ENCODE measurements around the gene WDR76. TPM values are rescaled to one million over a fixed set of nuclear protein-coding genes. Genes with fewer than 3 reads are reported as not detected.
"Not testable (repeated sequence)": the region's sequence is repeated elsewhere in the genome, so short reads cannot be mapped to it uniquely, and the experiment has no call there.

WDR76 gene
- total RNA-seq, 1 donor from 2014 or later: 6.2 TPM

- H3K4me3 ChIP-seq: no peak overlapping the region
- no peak for ATAC-seq
- intact Hi-C loops (cut with DNase I): no loop called here
- no peaks in the 10 kb centered on the region for H3K9me3 ChIP-seq
- no peaks in the 10 kb centered on the region for H3K27me3 ChIP-seq
- no peak for TF ChIP-seq CTCF (IDR thresholded peaks at IDR 0.05)
- no peak for DNase-seq
- no peak overlapping the region for H3K27ac ChIP-seq
- H3K4me1 ChIP-seq: peaks cover 51% of the 10 kb centered on the region
- peaks cover 55% of the 10 kb centered on the region for H3K36me3 ChIP-seq
Measured at GRCh38 chr15:43796566-43796965, 30.2 kb upstream of the WDR76 start.

GRCh38 chr15:43799209-43799944 is 27.4 kb upstream of the WDR76 start:
- H3K4me1 ChIP-seq: peaks cover 39% of the 10 kb centered on the region
- ATAC-seq (no peak), DNase-seq (no peak)
- intact Hi-C loops (cut with DNase I): no loop called here
- no peak for TF ChIP-seq CTCF (IDR thresholded peaks at IDR 0.05)
- peak overlapping the region; percentile 87 for H3K27ac ChIP-seq
- no peaks in the 10 kb centered on the region for H3K27me3 ChIP-seq
- H3K4me3 ChIP-seq: no peak overlapping the region
- peaks cover 70% of the 10 kb centered on the region for H3K36me3 ChIP-seq
- H3K9me3 ChIP-seq: no peaks in the 10 kb centered on the region

- intact Hi-C loops (cut with DNase I): no loop called here
- ATAC-seq (peak; percentile 1), DNase-seq (peak; percentile 23)
- TF ChIP-seq CTCF (IDR thresholded peaks at IDR 0.05): no peak
- H3K27ac ChIP-seq: peak within 1 kb of the TSS; percentile 87
- H3K4me1 ChIP-seq: peaks cover 33% of the 10 kb centered on the region
- no peaks in the 10 kb centered on the region for H3K27me3 ChIP-seq
- peaks cover 70% of the 10 kb centered on the region for H3K36me3 ChIP-seq
- no peaks in the 10 kb centered on the region for H3K9me3 ChIP-seq
- peak within 1 kb of the TSS; percentile 96 for H3K4me3 ChIP-seq
Measured at GRCh38 chr15:43799945-43800285, 26.9 kb upstream of the WDR76 start, which contains the start of gene SERINC4. SERINC4 (minus strand) TSS chr15:43800220; CDS start chr15:43799986, 234 bp downstream.

GRCh38 chr15:43800286-43801141 is 26.3 kb upstream of the WDR76 start, which contains the start of gene HYPK:
HYPK (plus strand) TSS chr15:43800599; CDS start chr15:43800623, 24 bp downstream.
- Histone ChIP-seq H3K27me3 (no peaks in the 10 kb centered on the region), H3K9me3 (no peaks in the 10 kb centered on the region), H3K27ac (peak within 1 kb of the TSS; percentile 87), H3K36me3 (peaks cover 70% of the 10 kb centered on the region), H3K4me3 (peak within 1 kb of the TSS; percentile 96), H3K4me1 (peaks cover 27% of the 10 kb centered on the region)
- ATAC-seq (peak; percentile 97), DNase-seq (peak; percentile 96)
- no peak for TF ChIP-seq CTCF (IDR thresholded peaks at IDR 0.05)
- intact Hi-C loops (cut with DNase I): no loop called here

- H3K27me3 ChIP-seq; H3K4me3 ChIP-seq; H3K9me3 ChIP-seq; DNase-seq; ATAC-seq; H3K27ac ChIP-seq; intact Hi-C loops (cut with DNase I): not testable (repeated sequence)
- Histone ChIP-seq H3K36me3 (peaks cover 79% of the 10 kb centered on the region), H3K4me1 (peaks cover 25% of the 10 kb centered on the region)
Measured at GRCh38 chr15:43802676-43803075, 24.1 kb upstream of the WDR76 start.

GRCh38 chr15:43808435-43808950 is 18.3 kb upstream of the WDR76 start:
- DNase-seq (no peak), ATAC-seq (no peak)
- no peaks in the 10 kb centered on the region for H3K4me1 ChIP-seq
- H3K36me3 ChIP-seq: peaks cover 99% of the 10 kb centered on the region
- intact Hi-C loops (cut with DNase I): no loop called here
- no peak overlapping the region for H3K27ac ChIP-seq
- H3K9me3 ChIP-seq: no peaks in the 10 kb centered on the region
- no peak for TF ChIP-seq CTCF (IDR thresholded peaks at IDR 0.05)
- H3K27me3 ChIP-seq: no peaks in the 10 kb centered on the region
- no peak overlapping the region for H3K4me3 ChIP-seq

All from upper lobe of right lung (tissue), 1 donor.